NB4 (cell line): Measurements from ENCODE around the gene PTPRG.

Experiments used
- DNase-seq: peaks from one replicate; pipeline ENCODE4 v3.0.0; 2010; ENCODE audit warnings: low read depth
- H3K4me3 ChIP-seq: one replicate; pipeline ENCODE4 v1.5.1; 2011; ENCODE audit warnings: mild to moderate bottlenecking, low read depth, low read length, moderate library complexity
- MYC ChIP-seq: IDR thresholded peaks from 2 replicates; pipeline ENCODE4 v1.6.1; 2011; ENCODE audit warnings: low read depth, low read length
- POLR2A ChIP-seq: IDR thresholded peaks from 2 replicates; pipeline ENCODE4 v1.6.1; 2011; ENCODE audit warnings: mild to moderate bottlenecking; ENCODE audit not compliant: insufficient read length; ENCODE audit errors: extremely low read depth
- TF ChIP-seq, protein P1 (sequence below): IDR thresholded peaks from one replicate; pipeline ENCODE4 v1.5.1; 2012; ENCODE audit warnings: low read depth, low read length
- TF ChIP-seq, protein P2 (sequence below): IDR thresholded peaks from 2 replicates; pipeline ENCODE4 v1.6.1; 2011; ENCODE audit warnings: low read depth, low read length

Gene PTPRG

DNA sequence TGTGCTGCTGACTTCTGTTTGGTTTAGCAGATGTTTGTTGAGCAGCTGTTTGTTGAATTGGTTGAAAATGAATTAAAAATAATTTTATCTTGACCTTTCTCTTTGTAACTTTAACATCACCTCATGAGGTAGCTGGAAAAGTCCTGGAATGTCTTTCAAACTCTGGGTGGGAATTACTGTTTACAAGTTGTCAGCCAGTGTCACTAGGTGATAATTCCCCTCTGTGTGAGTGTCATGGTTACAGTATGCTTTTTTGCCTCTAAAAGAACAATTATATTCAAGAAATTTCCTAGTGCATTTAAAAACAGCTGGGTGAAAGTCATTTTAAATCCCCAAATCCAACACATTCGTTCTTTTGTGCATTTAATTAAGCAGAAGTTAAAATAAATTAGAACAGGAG is 113.2 kb downstream of the PTPRG start:
- no peak overlapping the region for H3K4me3 ChIP-seq
- TF ChIP-seq MYC (no peak), POLR2A (no peak)
- TF ChIP-seq, protein P1, sequence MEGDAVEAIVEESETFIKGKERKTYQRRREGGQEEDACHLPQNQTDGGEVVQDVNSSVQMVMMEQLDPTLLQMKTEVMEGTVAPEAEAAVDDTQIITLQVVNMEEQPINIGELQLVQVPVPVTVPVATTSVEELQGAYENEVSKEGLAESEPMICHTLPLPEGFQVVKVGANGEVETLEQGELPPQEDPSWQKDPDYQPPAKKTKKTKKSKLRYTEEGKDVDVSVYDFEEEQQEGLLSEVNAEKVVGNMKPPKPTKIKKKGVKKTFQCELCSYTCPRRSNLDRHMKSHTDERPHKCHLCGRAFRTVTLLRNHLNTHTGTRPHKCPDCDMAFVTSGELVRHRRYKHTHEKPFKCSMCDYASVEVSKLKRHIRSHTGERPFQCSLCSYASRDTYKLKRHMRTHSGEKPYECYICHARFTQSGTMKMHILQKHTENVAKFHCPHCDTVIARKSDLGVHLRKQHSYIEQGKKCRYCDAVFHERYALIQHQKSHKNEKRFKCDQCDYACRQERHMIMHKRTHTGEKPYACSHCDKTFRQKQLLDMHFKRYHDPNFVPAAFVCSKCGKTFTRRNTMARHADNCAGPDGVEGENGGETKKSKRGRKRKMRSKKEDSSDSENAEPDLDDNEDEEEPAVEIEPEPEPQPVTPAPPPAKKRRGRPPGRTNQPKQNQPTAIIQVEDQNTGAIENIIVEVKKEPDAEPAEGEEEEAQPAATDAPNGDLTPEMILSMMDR, result no peak
- TF ChIP-seq, protein P2, sequence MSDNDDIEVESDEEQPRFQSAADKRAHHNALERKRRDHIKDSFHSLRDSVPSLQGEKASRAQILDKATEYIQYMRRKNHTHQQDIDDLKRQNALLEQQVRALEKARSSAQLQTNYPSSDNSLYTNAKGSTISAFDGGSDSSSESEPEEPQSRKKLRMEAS, result no peak
- no peak for DNase-seq

DNA sequence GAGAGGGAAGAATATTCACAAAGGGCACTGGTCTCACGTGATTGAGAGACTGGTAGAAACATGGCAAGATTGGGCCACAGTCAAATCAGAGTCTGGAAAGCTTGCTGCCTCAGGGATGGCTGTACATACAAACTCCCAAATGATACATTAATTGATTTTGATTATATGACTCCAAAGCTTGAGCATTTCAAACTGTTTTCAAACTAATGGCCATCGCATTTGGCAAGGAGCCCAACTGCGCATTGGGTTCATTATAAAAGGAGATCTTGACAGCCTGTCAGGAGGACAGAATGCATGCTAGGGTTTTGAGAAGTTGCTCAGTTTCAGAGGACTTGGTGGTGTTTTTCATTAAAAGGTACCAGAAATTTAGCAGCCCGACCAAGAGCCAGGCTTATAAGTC is 117.7 kb downstream of the PTPRG start:
- H3K4me3 ChIP-seq, result no peak overlapping the region
- TF ChIP-seq, protein P2, result no peak
- TF ChIP-seq POLR2A (no peak), MYC (no peak)
- TF ChIP-seq, protein P1, result no peak
- DNase-seq, result no peak

DNA sequence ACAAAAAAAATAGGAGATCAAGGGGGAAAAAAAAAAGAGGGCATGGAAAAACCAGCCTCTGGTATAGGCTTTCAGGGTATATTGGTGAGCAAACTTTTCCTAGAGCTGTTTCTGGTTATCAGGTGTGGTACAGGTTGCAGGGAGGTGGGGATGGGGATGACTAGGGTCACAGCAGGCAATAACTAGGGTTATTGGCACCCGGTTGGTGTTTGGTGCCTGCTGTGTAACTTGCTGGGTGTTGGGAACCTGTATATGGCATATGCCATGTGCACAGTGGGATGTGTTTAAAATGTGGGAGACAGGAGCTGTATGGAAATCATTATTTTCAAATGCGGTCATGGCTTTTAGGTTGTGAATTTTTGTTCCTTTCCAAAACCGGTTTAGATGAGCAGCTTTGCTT is 119.2 kb downstream of the PTPRG start:
- no peak for TF ChIP-seq MYC
- TF ChIP-seq, protein P2, result no peak
- no peak for TF ChIP-seq POLR2A
- TF ChIP-seq, protein P1, result no peak
- no peak for DNase-seq
- no peak overlapping the region for H3K4me3 ChIP-seq

DNA sequence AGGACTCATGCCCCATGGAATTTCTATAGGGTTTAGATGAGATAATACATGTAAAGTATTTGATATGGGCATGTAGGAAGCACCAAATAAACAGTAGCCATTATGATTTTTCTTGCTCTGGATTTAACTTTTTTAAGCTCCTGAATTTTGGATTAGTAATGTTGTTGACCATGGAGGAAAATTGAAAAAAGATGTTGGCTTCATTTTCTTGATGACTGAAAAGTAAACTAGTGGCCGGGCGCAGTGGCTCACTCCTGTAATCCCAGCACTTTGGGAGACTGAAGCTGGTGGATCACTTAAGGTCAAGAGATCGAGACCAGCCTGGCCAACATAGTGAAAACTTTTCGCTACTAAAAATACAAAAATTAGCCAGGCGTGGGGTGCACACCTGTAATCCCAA is 120.3 kb downstream of the PTPRG start:
- TF ChIP-seq MYC, result no peak
- TF ChIP-seq, protein P1, result no peak
- H3K4me3 ChIP-seq, result no peak overlapping the region
- DNase-seq, result no peak

DNA sequence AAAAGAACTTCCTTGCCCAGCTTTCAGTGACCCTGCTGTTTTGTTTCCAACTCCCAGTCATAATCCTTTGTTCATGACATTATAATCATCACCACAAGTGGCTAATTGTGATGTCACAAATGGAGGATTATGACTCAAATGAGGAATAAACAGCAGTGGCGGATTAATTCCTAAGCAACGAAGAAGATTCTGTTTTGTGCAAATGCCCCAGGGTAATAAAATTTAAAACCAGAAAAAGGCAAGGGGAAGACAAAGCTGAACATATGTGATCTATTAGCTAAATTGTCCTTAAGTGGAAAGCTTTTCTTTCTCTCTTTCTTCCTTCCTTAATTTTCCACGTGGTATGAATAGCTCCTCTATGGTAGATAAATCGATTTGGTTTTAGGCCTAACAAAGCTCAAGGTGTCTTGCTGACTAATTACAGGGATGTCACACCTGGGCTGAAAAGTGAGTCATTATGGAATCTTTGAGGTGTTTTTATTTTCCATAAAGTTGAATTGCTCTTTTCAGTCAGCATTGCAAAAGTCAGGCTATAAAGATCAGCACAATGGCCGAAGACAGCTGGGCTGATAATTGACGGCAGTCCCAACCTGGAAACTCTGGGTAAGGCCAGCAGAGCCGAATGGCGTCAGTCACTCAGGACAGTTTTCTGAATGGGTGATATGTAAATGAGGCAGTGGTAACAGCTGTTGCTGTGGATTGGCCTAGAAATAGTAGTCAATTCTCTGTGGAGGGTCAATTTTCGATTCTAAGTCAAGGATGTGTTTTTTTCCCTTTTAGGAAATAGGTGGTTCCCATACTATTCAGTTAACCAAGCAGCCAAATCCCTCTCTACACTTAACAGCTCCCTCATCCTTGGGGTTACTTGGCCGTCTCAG is 121.5 kb downstream of the PTPRG start:
- TF ChIP-seq POLR2A, result no peak
- TF ChIP-seq, protein P1, result no peak
- TF ChIP-seq MYC, result no peak
- TF ChIP-seq, protein P2, result no peak
- H3K4me3 ChIP-seq, result no peak overlapping the region
- DNase-seq, result no peak
